ENCODE results near the gene RAB24. TPM values are rescaled to one million over a fixed set of nuclear protein-coding genes. Genes with fewer than 3 reads are reported as not detected.

The RAB24 gene
- total and polyA plus RNA-seq, 4 donors: 8.5 to 19.0 (median 12.0) TPM

GRCh38 chr5:177301503-177302165 lies 1.9 kb downstream of the RAB24 start:
- 53% methylated on average over 7 of the region's 7 CpGs for WGBS

More at GRCh38 chr5:177301503-177302165, 1.9 kb downstream of the RAB24 start:
- H3K36me3 ChIP-seq (ENCODE audit: control insufficient read depth in 4 of 4, insufficient read depth in 3 of 4, low read depth in 1 of 4, low read length in 3 of 4): peaks cover 4 to 12% (median 8%) of the 10 kb centered on the region in 4 donors
- no peak for TF ChIP-seq ATF3 (IDR thresholded peaks at IDR 0.05)
- no peak for TF ChIP-seq HNF4G (IDR thresholded peaks at IDR 0.05)
- TF ChIP-seq ZBTB33 (IDR thresholded peaks at IDR 0.05): no peak
- no peak for TF ChIP-seq NR2F2 (IDR thresholded peaks at IDR 0.05)
- TF ChIP-seq FOXA2 (IDR thresholded peaks at IDR 0.05): no peak
- TF ChIP-seq JUND (IDR thresholded peaks at IDR 0.05): peak; percentile 66 to 85
- no peak for TF ChIP-seq FOXA1 (IDR thresholded peaks at IDR 0.05)
- TF ChIP-seq TAF1 (conservative IDR thresholded peaks at IDR 0.05): no peak
- peak; percentile 49 for TF ChIP-seq REST (IDR thresholded peaks at IDR 0.05)
- no peak for TF ChIP-seq MAX (IDR thresholded peaks at IDR 0.05)
- TF ChIP-seq CTCF (IDR thresholded peaks at IDR 0.05; ENCODE audit: low read depth, low read length, missing input control): no peak
- TF ChIP-seq GABPA (IDR thresholded peaks at IDR 0.05 in 1 of 2, conservative IDR thresholded peaks at IDR 0.05 in 1 of 2): peak in 1 of 2 donors; percentile 53
- TF ChIP-seq RXRA (IDR thresholded peaks at IDR 0.05): peak; percentile 8 to 47
- no peak for TF ChIP-seq SP1 (IDR thresholded peaks at IDR 0.05)
- TF ChIP-seq EGR1 (IDR thresholded peaks at IDR 0.05; ENCODE audit: low read depth in 2 of 2): no peak
- TF ChIP-seq RAD21 (IDR thresholded peaks at IDR 0.05): peak in 1 of 2 donors; percentile 8
- no peak for TF ChIP-seq YY1 (IDR thresholded peaks at IDR 0.05)
- TF ChIP-seq HNF4A (conservative IDR thresholded peaks at IDR 0.05): peak in 1 of 2 donors; percentile 7
- H3K27ac ChIP-seq (ENCODE audit: low read depth in 1 of 2, low read length in 2 of 2): peak overlapping the region; percentile 84 to 89
- peak overlapping the region in 1 of 2 donors; percentile 31 for H3K9ac ChIP-seq (ENCODE audit: low read depth in 1 of 2, low read length in 2 of 2)
- no peaks in the 10 kb centered on the region for H3K9me3 ChIP-seq (ENCODE audit: control insufficient read depth in 4 of 4, low read length in 3 of 4)
- no peak overlapping the region for H3K4me3 ChIP-seq (ENCODE audit: low read depth in 1 of 3, low read length in 3 of 3)
- H3K27me3 ChIP-seq (ENCODE audit: control insufficient read depth in 4 of 4, insufficient read depth in 4 of 4, low read length in 3 of 4): no peaks in the 10 kb centered on the region
- H3K4me1 ChIP-seq (ENCODE audit: control insufficient read depth in 4 of 4, insufficient read depth in 4 of 4, low read length in 3 of 4): peaks cover 13 to 42% (median 29%) of the 10 kb centered on the region in 4 donors
- DNase-seq (ENCODE audit: low spot score): no peak
